Testis (tissue), 3 donors: Measurements from ENCODE around the gene HEXD. TPM values are rescaled to one million over a fixed set of nuclear protein-coding genes. Genes with fewer than 3 reads are reported as not detected.

Source experiments
- DNase-seq: peaks from one replicate; pipeline ENCODE4 v3.0.0-alpha.2; 2019
- H3K27ac ChIP-seq, 2 donors: fragments of 200-600 bp; sonication (generic); one replicate each; pipeline ENCODE4 v1.5.1; 2019
- H3K27me3 ChIP-seq: fragments of 200-600 bp; sonication (generic); one replicate; pipeline ENCODE4 v1.5.1; 2019
- H3K36me3 ChIP-seq: fragments of 200-600 bp; sonication (generic); one replicate; pipeline ENCODE4 v1.5.1; 2017; ENCODE audit warnings: low read depth; ENCODE audit errors: missing control alignments
- H3K4me1 ChIP-seq: fragments of 200-600 bp; sonication (generic); one replicate; pipeline ENCODE4 v1.5.1; 2019
- H3K4me3 ChIP-seq, 2 donors: fragments of 200-600 bp; sonication (generic); one replicate each; pipeline ENCODE4 v1.5.1; 2017 to 2019
- H3K9me3 ChIP-seq: fragments of 200-600 bp; sonication (generic); one replicate; pipeline ENCODE4 v1.5.1; 2017
- CTCF ChIP-seq, 3 experiments: fragments of 450-650 bp in 2 of 3; fragments of 200-600 bp in 1 of 3; sonication (generic) in 1 of 3; IDR thresholded peaks; one replicate each; pipeline ENCODE4 v1.5.1; 2016 to 2019; ENCODE audit warnings: antibody characterized with exemption in 3 of 3, mild to moderate bottlenecking in 2 of 3, moderate library complexity in 1 of 3
- POLR2A ChIP-seq: fragments of 450-650 bp; IDR thresholded peaks from one replicate; pipeline ENCODE4 v1.6.1; 2017; ENCODE audit warnings: antibody characterized with exemption, mild to moderate bottlenecking, moderate library complexity
- WGBS, 2 donors: methylation state at CpG; one replicate each; pipeline ENCODE4 v1.1.5; 2018; 5-methylcytosine and 5-hydroxymethylcytosine counted together
- intact Hi-C: fragments of 100-400 bp; cut with DNase I; formaldehyde crosslinking; loops from one replicate; pipeline ENCODE4 v1.15.1; 2023; ENCODE audit warnings: low total_unique reads
- polyA plus RNA-seq: library from polyadenylated mRNA; stranded (reverse); fragments of 350-450 nt; fragmentation: Illumina TruSeq; extraction: RNeasy Lipid Tissue Mini Kit (QIAGEN cat#74804); gene quantifications from one replicate; pipeline ENCODE4 v1.2.3, GENCODE V29; 2014; ENCODE audit warnings: low read depth, low replicate concordance; ENCODE audit not compliant: insufficient read depth
- total RNA-seq, 2 donors: library from RNA; depleted of rRNA; stranded (reverse); fragments of >200 nt; gene quantifications; one replicate each; pipeline ENCODE4 v1.2.3, GENCODE V29; 2016

Gene HEXD
- total and polyA plus RNA-seq, 3 donors from 2014 or later, result 24.4 to 95.3 (median 90.9) TPM

- no peak for DNase-seq
- H3K4me3 ChIP-seq, result no peak overlapping the region
- peaks cover 34% of the 10 kb centered on the region for H3K4me1 ChIP-seq
- H3K9me3 ChIP-seq, result no peaks in the 10 kb centered on the region
- no peaks in the 10 kb centered on the region for H3K36me3 ChIP-seq
- no peaks in the 10 kb centered on the region for H3K27me3 ChIP-seq
- peak overlapping the region in 1 of 2 donors; percentile 59 for H3K27ac ChIP-seq
- intact Hi-C loops, result no loop called here
- TF ChIP-seq CTCF (IDR thresholded peaks at IDR 0.05) (no peak), POLR2A (no peak)
- WGBS, 2 donors, result 65 to 82% methylated on average over 22 of the region's 22 CpGs
Measured at GRCh38 chr17:82440469-82440981, 22.4 kb downstream of the HEXD start.

- Histone ChIP-seq H3K27me3 (no peaks in the 10 kb centered on the region), H3K9me3 (no peaks in the 10 kb centered on the region), H3K4me3 (no peak overlapping the region), H3K36me3 (no peaks in the 10 kb centered on the region), H3K27ac (peak overlapping the region; percentile 0 to 59), H3K4me1 (peaks cover 36% of the 10 kb centered on the region)
- DNase-seq, result no peak
- WGBS, 2 donors, result 60% methylated on average over 13 to 17 of the region's 17 CpGs
- TF ChIP-seq POLR2A (no peak), CTCF (IDR thresholded peaks at IDR 0.05) (no peak)
- intact Hi-C loops, result no loop called here
Measured at GRCh38 chr17:82440991-82441627, 23.0 kb downstream of the HEXD start.

- peaks cover 42% of the 10 kb centered on the region for H3K4me1 ChIP-seq
- intact Hi-C loops, result no loop called here
- peak overlapping the region in 1 of 2 donors; percentile 66 for H3K27ac ChIP-seq
- DNase-seq, result no peak
- WGBS, 2 donors, result 87 to 93% methylated on average over 22 to 27 of the region's 27 CpGs
- no peaks in the 10 kb centered on the region for H3K9me3 ChIP-seq
- no peaks in the 10 kb centered on the region for H3K27me3 ChIP-seq
- no peaks in the 10 kb centered on the region for H3K36me3 ChIP-seq
- no peak overlapping the region for H3K4me3 ChIP-seq
- no peak for TF ChIP-seq CTCF (IDR thresholded peaks at IDR 0.05)
- TF ChIP-seq POLR2A, result no peak
Measured at GRCh38 chr17:82441691-82442487, 23.7 kb downstream of the HEXD start.

DNA sequence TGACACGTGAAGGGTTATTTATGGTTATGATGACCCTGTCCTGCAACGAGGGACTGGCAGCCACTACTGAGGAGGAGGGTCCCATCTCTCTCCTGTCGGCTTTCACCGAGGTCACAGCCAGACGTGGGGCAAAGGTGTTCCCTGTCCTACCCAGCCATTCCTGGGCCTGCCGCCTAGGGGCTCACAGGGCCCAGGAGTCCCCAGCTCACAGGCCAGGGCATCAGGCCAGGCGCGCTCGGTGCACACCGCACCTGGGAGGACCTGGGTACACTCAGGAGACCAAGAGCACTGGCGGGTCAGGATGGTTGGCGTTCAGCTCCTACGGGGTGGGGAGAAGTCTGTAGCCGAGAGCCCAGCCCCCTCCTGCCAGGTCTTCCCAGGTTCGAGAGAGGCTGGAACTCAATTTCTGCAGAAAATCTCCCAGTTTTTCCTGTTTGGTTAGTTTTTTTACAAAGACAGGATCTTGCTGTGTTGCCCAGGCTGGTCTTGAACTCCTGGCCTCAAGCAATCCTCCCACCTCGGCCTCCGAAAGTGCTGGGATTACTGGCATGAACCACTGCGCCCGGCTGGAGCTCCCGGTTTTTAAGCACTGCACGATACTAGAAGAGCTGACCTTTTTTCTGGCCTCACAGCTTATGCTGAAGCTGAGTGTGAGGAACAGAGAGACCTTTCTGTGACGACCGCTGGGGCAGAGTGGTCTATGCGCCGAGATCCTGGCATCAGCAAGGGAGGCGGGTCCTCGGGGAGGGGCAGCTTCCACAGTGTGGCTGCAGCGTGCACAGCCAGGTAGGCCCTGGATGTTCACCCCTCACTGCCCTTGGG is 24.7 kb downstream of the HEXD start:
- peak overlapping the region in 1 of 2 donors; percentile 66 for H3K27ac ChIP-seq
- H3K9me3 ChIP-seq, result no peaks in the 10 kb centered on the region
- 64 to 71% methylated on average over 19 to 28 of the region's 28 CpGs for WGBS, 2 donors
- TF ChIP-seq CTCF (IDR thresholded peaks at IDR 0.05) (no peak), POLR2A (no peak)
- no peaks in the 10 kb centered on the region for H3K27me3 ChIP-seq
- intact Hi-C loops, result no loop called here
- no peaks in the 10 kb centered on the region for H3K36me3 ChIP-seq
- no peak overlapping the region for H3K4me3 ChIP-seq
- no peak for DNase-seq
- peaks cover 42% of the 10 kb centered on the region for H3K4me1 ChIP-seq
